ENCODE measurements around the gene CAPN7.
"Not testable (repeated sequence)": the region's sequence is repeated elsewhere in the genome, so short reads cannot be mapped to it uniquely, and the experiment has no call there.

The CAPN7 gene

DNA sequence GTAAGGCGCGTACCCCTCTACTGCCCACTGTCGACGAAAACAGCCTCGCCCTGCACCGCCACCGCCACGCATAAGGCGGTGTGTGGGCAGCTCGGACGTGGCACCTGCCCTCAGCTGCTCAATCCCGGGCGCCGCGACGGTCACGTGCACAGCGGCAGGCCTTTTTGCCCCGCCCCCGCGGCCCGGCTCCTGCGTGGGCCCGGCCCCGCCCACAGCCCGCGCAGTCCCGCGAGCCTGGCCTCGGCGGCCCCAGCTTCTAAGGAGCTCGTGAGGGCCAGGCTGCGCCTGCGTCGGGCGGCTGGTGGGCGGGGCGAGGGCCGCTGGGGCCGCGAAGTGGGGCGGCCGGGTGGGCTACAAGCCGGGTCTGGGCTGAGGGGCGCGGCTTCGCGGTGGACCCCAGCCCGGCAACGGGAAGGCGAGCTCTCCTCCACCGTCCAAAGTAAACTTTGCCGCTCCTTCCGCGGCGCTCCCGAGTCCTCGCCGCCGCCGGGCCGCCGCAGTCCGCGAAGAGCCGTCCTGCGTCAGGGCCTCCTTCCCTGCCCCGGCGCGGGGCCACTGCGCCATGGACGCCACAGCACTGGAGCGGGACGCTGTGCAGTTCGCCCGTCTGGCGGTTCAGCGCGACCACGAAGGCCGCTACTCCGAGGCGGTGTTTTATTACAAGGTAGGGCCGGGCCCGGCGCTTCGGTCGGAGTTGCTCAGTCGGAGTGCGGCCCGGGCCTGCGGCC, at the start of gene CAPN7:
CAPN7 (plus strand) TSS at position 313 of the 728 bp plus-strand sequence; CDS start at position 563, 250 bp downstream.
- H3K36me3 ChIP-seq, result peaks cover 16% of the 10 kb centered on the region
- TF ChIP-seq, protein P1, sequence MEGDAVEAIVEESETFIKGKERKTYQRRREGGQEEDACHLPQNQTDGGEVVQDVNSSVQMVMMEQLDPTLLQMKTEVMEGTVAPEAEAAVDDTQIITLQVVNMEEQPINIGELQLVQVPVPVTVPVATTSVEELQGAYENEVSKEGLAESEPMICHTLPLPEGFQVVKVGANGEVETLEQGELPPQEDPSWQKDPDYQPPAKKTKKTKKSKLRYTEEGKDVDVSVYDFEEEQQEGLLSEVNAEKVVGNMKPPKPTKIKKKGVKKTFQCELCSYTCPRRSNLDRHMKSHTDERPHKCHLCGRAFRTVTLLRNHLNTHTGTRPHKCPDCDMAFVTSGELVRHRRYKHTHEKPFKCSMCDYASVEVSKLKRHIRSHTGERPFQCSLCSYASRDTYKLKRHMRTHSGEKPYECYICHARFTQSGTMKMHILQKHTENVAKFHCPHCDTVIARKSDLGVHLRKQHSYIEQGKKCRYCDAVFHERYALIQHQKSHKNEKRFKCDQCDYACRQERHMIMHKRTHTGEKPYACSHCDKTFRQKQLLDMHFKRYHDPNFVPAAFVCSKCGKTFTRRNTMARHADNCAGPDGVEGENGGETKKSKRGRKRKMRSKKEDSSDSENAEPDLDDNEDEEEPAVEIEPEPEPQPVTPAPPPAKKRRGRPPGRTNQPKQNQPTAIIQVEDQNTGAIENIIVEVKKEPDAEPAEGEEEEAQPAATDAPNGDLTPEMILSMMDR (IDR thresholded peaks at IDR 0.05; ENCODE audit: low read depth, low read length), result peak; percentile 56
- peak within 1 kb of the TSS; percentile 88 for H3K4me3 ChIP-seq (ENCODE audit: low read depth, low read length)
- no peaks in the 10 kb centered on the region for H3K27me3 ChIP-seq (ENCODE audit: insufficient read depth, low read depth, severe bottlenecking)
- peak within 1 kb of the TSS; percentile 89 for H3K27ac ChIP-seq
- DNase-seq, result peak; percentile 95
- H3K9me3 ChIP-seq (ENCODE audit: severe bottlenecking), result no peaks in the 10 kb centered on the region

DNA sequence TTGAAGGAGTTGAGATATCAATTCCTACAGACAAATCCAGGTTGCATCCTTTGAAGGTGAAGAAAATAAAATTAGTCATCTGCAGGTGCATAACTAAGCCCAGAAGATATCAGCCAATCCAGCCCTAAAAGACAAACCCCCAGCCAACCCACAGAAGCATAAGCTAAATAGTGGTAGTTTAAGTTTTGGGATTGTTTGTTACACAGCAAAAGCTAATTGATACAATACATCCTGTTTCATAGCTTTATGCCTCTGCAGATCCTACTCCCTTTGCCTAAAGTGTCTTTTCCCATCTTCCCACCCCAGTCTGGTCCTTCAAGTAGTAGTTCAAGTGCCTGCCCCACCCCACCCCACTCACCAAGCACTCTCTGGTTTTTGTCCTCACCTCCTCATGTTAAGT, 48.6 kb upstream of the CAPN7 start:
- no peak overlapping the region for H3K27ac ChIP-seq
- no peak overlapping the region for H3K4me3 ChIP-seq (ENCODE audit: low read depth, low read length)
- no peak for DNase-seq
- H3K27me3 ChIP-seq (ENCODE audit: insufficient read depth, low read depth, severe bottlenecking), result no peaks in the 10 kb centered on the region
- TF ChIP-seq, protein P1 (IDR thresholded peaks at IDR 0.05; ENCODE audit: low read depth, low read length), result no peak
- H3K36me3 ChIP-seq, result no peaks in the 10 kb centered on the region
- H3K9me3 ChIP-seq (ENCODE audit: severe bottlenecking), result peaks cover 4% of the 10 kb centered on the region

DNA sequence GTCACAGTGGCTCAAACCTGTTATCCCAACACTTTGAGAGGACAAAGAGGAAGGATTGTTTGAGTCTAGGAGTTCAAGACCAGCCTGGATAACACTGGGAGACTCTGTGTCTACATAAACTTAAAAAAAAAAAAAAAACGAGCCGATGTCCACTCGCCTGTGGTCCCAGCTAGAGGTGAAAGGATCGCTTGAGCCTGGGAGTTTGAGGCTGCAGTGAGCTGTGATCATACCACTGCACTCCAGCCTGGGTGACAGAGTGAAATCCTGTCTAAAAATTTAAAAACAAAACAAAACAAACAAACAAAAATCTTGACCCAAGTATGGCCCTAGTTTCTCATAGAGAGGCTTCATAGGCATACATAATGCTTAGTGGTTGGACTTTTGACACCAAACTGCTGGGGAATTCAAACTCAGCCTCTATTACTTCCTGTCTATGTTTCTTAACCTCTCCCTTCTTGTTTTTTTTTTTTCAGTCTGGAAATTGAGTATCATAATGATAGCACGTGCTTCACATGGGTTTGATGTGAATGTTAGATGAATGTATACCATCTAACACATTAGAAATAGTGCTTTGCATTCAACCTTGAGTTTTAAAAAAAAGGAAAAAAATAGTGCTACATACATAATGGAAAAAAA, 46.4 kb upstream of the CAPN7 start:
- no peak for DNase-seq
- TF ChIP-seq, protein P1 (IDR thresholded peaks at IDR 0.05; ENCODE audit: low read depth, low read length), result no peak
- H3K27ac ChIP-seq, result no peak overlapping the region
- no peaks in the 10 kb centered on the region for H3K36me3 ChIP-seq
- no peak overlapping the region for H3K4me3 ChIP-seq (ENCODE audit: low read depth, low read length)
- peaks cover 4% of the 10 kb centered on the region for H3K9me3 ChIP-seq (ENCODE audit: severe bottlenecking)
- no peaks in the 10 kb centered on the region for H3K27me3 ChIP-seq (ENCODE audit: insufficient read depth, low read depth, severe bottlenecking)

DNA sequence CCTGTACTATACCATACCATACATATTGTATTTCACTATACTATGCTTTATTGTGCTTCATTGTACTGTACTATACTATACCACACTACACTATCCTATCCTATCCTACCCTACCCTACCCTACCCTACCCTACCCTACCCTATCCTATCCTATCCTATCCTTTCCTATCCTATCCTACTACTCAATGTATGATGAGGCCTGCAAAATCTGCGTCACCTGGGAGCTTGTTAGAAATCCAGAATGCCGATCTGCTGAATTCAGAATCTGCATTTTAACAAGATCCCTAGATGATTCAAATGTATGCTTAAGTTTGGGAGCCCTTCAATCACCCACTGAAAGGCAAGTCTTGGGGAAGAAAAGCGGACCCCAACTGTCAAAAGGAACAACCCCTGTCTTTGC, 45.4 kb upstream of the CAPN7 start:
- H3K36me3 ChIP-seq, result no peaks in the 10 kb centered on the region
- no peak for DNase-seq
- no peak overlapping the region for H3K4me3 ChIP-seq (ENCODE audit: low read depth, low read length)
- H3K27me3 ChIP-seq (ENCODE audit: insufficient read depth, low read depth, severe bottlenecking), result no peaks in the 10 kb centered on the region
- H3K9me3 ChIP-seq (ENCODE audit: severe bottlenecking), result peaks cover 4% of the 10 kb centered on the region
- no peak overlapping the region for H3K27ac ChIP-seq
- TF ChIP-seq, protein P1 (IDR thresholded peaks at IDR 0.05; ENCODE audit: low read depth, low read length), result no peak

DNA sequence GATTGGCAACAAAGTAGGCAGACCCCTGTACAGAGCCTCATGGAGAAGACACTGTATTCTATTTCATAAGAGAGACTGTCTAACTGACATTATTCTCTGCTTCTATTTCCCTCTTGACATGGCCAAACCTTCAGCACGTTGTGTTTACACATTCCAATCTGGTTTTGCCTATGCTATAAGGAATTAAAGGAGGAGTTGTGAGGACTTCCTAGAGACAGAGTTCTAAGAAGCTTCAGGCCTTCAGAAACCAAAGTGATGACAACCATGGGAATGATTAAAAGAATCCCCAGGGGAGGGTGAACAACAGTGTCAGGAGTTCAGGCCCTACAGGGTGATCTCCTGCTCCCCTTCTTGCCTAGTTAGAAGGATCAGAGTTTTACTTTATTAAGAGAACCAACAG, 44.9 kb upstream of the CAPN7 start:
- TF ChIP-seq, protein P1 (IDR thresholded peaks at IDR 0.05; ENCODE audit: low read depth, low read length), result no peak
- no peaks in the 10 kb centered on the region for H3K36me3 ChIP-seq
- peaks cover 4% of the 10 kb centered on the region for H3K9me3 ChIP-seq (ENCODE audit: severe bottlenecking)
- DNase-seq, result no peak
- H3K27ac ChIP-seq, result no peak overlapping the region
- no peaks in the 10 kb centered on the region for H3K27me3 ChIP-seq (ENCODE audit: insufficient read depth, low read depth, severe bottlenecking)
- no peak overlapping the region for H3K4me3 ChIP-seq (ENCODE audit: low read depth, low read length)

DNA sequence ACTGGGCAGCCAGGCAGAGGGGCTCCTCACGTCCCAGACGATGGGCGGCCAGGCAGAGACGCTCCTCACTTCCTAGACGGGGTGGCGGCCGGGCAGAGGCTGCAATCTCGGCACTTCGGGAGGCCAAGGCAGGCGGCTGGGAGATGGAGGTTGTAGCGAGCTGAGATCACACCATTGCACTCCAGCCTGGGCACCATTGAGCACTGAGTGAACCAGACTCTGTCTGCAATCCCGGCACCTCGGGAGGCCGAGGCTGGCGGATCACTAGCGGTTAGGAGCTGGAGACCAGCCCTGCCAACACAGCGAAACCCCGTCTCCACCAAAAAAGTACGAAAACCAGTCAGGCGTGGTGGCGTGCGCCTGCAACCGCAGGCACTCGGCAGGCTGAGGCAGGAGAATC, 42.4 kb upstream of the CAPN7 start:
- not testable (repeated sequence) for H3K9me3 ChIP-seq (ENCODE audit: severe bottlenecking); H3K4me3 ChIP-seq (ENCODE audit: low read depth, low read length); H3K27me3 ChIP-seq (ENCODE audit: insufficient read depth, low read depth, severe bottlenecking); H3K27ac ChIP-seq; DNase-seq; H3K36me3 ChIP-seq

All from WERI-Rb-1 (cell line).